H1 (cell line): Measurements from ENCODE around the gene NCLN. TPM values are rescaled to one million over a fixed set of nuclear protein-coding genes. Genes with fewer than 3 reads are reported as not detected.

ENCODE experiments used
- CTCF ChIA-PET: fragments of 300-600 bp; sonication (Branson Sonifier 250); formaldehyde crosslinking; loops from one replicate; lab custom pipeline; 2021; ENCODE audit not compliant: partially characterized antibody; lab: Charles Lee
- POLR2A ChIA-PET: fragments of 300-600 bp; sonication (Branson Sonifier 250); formaldehyde crosslinking; loops from one replicate; lab custom pipeline; 2021; ENCODE audit warnings: inconsistent platforms; ENCODE audit not compliant: partially characterized antibody; lab: Charles Lee
- DNase-seq, 2 experiments: peaks; one replicate each; pipeline versions ENCODE4 v3.0.0 to v3.0.0-alpha.2; 2010 to 2022; ENCODE audit warnings: low spot score in 2 of 2, low read depth in 1 of 2, mixed read lengths in 1 of 2
- FAIRE-seq: peaks from 2 replicates; lab custom pipeline; 2011; peaks lifted over from hg19 to GRCh38; lab: Jason Lieb, UNC
- H2AFZ ChIP-seq: 2 replicates; pipeline ENCODE4 v1.8.1; 2012; ENCODE audit warnings: low read length, inconsistent platforms
- H2AK5ac ChIP-seq: 2 replicates; pipeline ENCODE4 v1.6.1; 2013; ENCODE audit warnings: low read depth, low read length
- H2BK120ac ChIP-seq: replicated peaks from 2 replicates; pipeline ENCODE3; 2013; ENCODE audit warnings: low read depth, low read length, inconsistent platforms
- H2BK12ac ChIP-seq: 2 replicates; pipeline ENCODE4 v1.6.1; 2013; ENCODE audit warnings: low read depth, low read length
- H2BK15ac ChIP-seq: 2 replicates; pipeline ENCODE4 v1.6.1; 2013; ENCODE audit warnings: low read length
- H2BK20ac ChIP-seq: 2 replicates; pipeline ENCODE4 v1.6.1; 2013; ENCODE audit warnings: low read length
- H2BK5ac ChIP-seq: 2 replicates; pipeline ENCODE4 v1.6.1; 2013; ENCODE audit warnings: low read depth, low read length
- H3K14ac ChIP-seq: 2 replicates; pipeline ENCODE4 v1.6.1; 2013; ENCODE audit warnings: inconsistent platforms; ENCODE audit not compliant: insufficient read length
- H3K18ac ChIP-seq: 2 replicates; pipeline ENCODE4 v1.6.1; 2013; ENCODE audit warnings: low read length; ENCODE audit errors: extremely low read depth
- H3K23ac ChIP-seq: 2 replicates; pipeline ENCODE4 v1.6.1; 2013; ENCODE audit warnings: inconsistent platforms; ENCODE audit not compliant: insufficient read length
- H3K23me2 ChIP-seq: 2 replicates; pipeline ENCODE4 v1.6.1; 2013; ENCODE audit warnings: low read depth, low read length
- H3K27ac ChIP-seq: 2 replicates; pipeline ENCODE4 v1.6.1; 2011; ENCODE audit warnings: low read depth, low read length, inconsistent platforms
- H3K27me3 ChIP-seq, 4 experiments: replicated peaks in 1 of 4; 1 replicate in 1 of 4; 2 replicates in 3 of 4; pipeline versions ENCODE4 v1.6.1 to v1.8.1; 2011 to 2013; ENCODE audit warnings: low read length in 3 of 4, mild to moderate bottlenecking in 3 of 4, inconsistent platforms in 2 of 4, mixed read lengths in 2 of 4, moderate library complexity in 1 of 4; ENCODE audit not compliant: control insufficient read depth in 3 of 4, insufficient read depth in 3 of 4; ENCODE audit errors: extremely low read depth in 1 of 4
- H3K36me3 ChIP-seq, 4 experiments: 2 replicates each; pipeline versions ENCODE4 v1.6.1 to v1.8.1; 2011 to 2013; ENCODE audit warnings: mild to moderate bottlenecking in 4 of 4, low read length in 3 of 4, moderate library complexity in 2 of 4, control low read depth in 1 of 4, inconsistent platforms in 1 of 4; ENCODE audit not compliant: insufficient read depth in 4 of 4, control insufficient read depth in 2 of 4
- H3K4ac ChIP-seq: replicated peaks from 2 replicates; pipeline ENCODE3; 2013; ENCODE audit warnings: low read length, low read depth, mixed read lengths, inconsistent platforms; ENCODE audit not compliant: insufficient read length
- H3K4me1 ChIP-seq, 4 experiments: replicated peaks in 1 of 4; 1 replicate in 1 of 4; 2 replicates in 3 of 4; pipeline versions ENCODE4 v1.6.1 to v1.8.1; 2011 to 2013; ENCODE audit warnings: low read length in 3 of 4, inconsistent platforms in 2 of 4, mixed read lengths in 1 of 4; ENCODE audit not compliant: insufficient read depth in 4 of 4, control insufficient read depth in 3 of 4
- H3K4me2 ChIP-seq, 2 experiments: 2 replicates each; pipeline versions ENCODE4 v1.6.1 to v1.8.1; 2011 to 2013; ENCODE audit warnings: low read depth in 2 of 2, low read length in 2 of 2, control low read depth in 1 of 2, inconsistent platforms in 1 of 2, mild to moderate bottlenecking in 1 of 2; ENCODE audit not compliant: insufficient read depth in 1 of 2
- H3K4me3 ChIP-seq, 4 experiments: fragments of 200-600, 300-600 bp in 1 of 4; sonication (generic), shearing (Covaris generic), sonication (Bioruptor Twin) in 1 of 4; 2 replicates each; pipeline versions ENCODE4 v1.5.1 to v1.8.1; 2011 to 2016; ENCODE audit warnings: low read length in 4 of 4, low read depth in 3 of 4, control low read depth in 2 of 4, inconsistent platforms in 2 of 4, mild to moderate bottlenecking in 2 of 4, mixed read lengths in 1 of 4, moderate library complexity in 1 of 4; ENCODE audit not compliant: insufficient read depth in 2 of 4; ENCODE audit errors: extremely low read depth in 1 of 4
- H3K56ac ChIP-seq: replicated peaks from 2 replicates; pipeline ENCODE3; 2013; ENCODE audit warnings: low read depth, mild to moderate bottlenecking, mixed read lengths, low read length, inconsistent platforms; ENCODE audit not compliant: insufficient read length
- H3K79me1 ChIP-seq: 2 replicates; pipeline ENCODE4 v1.6.1; 2013; ENCODE audit warnings: low read depth, low read length, control low read depth
- H3K79me2 ChIP-seq, 2 experiments: 2 replicates each; pipeline versions ENCODE4 v1.6.1 to v1.8.1; 2012 to 2013; ENCODE audit warnings: low read length in 2 of 2, mild to moderate bottlenecking in 2 of 2, inconsistent platforms in 1 of 2; ENCODE audit not compliant: insufficient read depth in 2 of 2, control insufficient read depth in 1 of 2
- H3K9ac ChIP-seq, 4 experiments: replicated peaks in 1 of 4; 1 replicate in 1 of 4; 2 replicates in 3 of 4; pipeline versions ENCODE4 v1.6.1 to v1.8.1; 2011 to 2013; ENCODE audit warnings: low read depth in 3 of 4, low read length in 3 of 4, control low read depth in 2 of 4, mild to moderate bottlenecking in 2 of 4, moderate library complexity in 2 of 4, inconsistent platforms in 1 of 4; ENCODE audit errors: extremely low read depth in 1 of 4
- H3K9me3 ChIP-seq, 2 experiments: 2 replicates each; pipeline versions ENCODE4 v1.6.1 to v1.8.1; 2012 to 2013; ENCODE audit warnings: mild to moderate bottlenecking in 2 of 2, moderate library complexity in 2 of 2, control low read depth in 1 of 2, inconsistent platforms in 1 of 2, low read depth in 1 of 2, low read length in 1 of 2, mixed read lengths in 1 of 2; ENCODE audit not compliant: insufficient read depth in 2 of 2
- H4K20me1 ChIP-seq, 2 experiments: replicated peaks in 1 of 2; 2 replicates each; pipeline versions ENCODE3 to v1.8.1; 2011 to 2013; ENCODE audit warnings: inconsistent platforms in 2 of 2, low read length in 2 of 2, mild to moderate bottlenecking in 1 of 2; ENCODE audit not compliant: insufficient read depth in 2 of 2, control insufficient read depth in 1 of 2
- H4K5ac ChIP-seq: 2 replicates; pipeline ENCODE4 v1.6.1; 2013; ENCODE audit warnings: low read length, low read depth, mixed read lengths, inconsistent platforms; ENCODE audit not compliant: insufficient read length
- H4K8ac ChIP-seq: 2 replicates; pipeline ENCODE4 v1.8.0; 2013; ENCODE audit warnings: mild to moderate bottlenecking, moderate library complexity, low read length, inconsistent platforms; ENCODE audit not compliant: insufficient read depth; ENCODE audit errors: extremely low read depth
- H4K91ac ChIP-seq: replicated peaks from 2 replicates; pipeline ENCODE3; 2013; ENCODE audit warnings: low read length, mixed read lengths, inconsistent platforms; ENCODE audit not compliant: insufficient read length
- CHD2 ChIP-seq: IDR thresholded peaks from 2 replicates; pipeline ENCODE4 v1.6.1; 2012; ENCODE audit warnings: low read length, improper control_type of control experiment
- SP2 ChIP-seq: IDR thresholded peaks from 2 replicates; pipeline ENCODE4 v1.6.1; 2012; ENCODE audit warnings: mild to moderate bottlenecking, low read length, inconsistent platforms
- WGBS, 2 experiments: shearing (Covaris generic) in 1 of 2; methylation state at CpG; one replicate each; pipeline versions ENCODE4 v1.1.6 to v1.1.7; 2013 to 2015; ENCODE audit warnings: low lambda C conversion rate in 2 of 2, mixed read lengths in 2 of 2, inconsistent platforms in 1 of 2, low coverage in 1 of 2, missing lambda C conversion rate in 1 of 2; ENCODE audit not compliant: insufficient replicate concordance in 2 of 2, insufficient coverage in 1 of 2, insufficient read length in 1 of 2; ENCODE audit errors: extremely low coverage in 1 of 2, missing lambda C conversion rate in 1 of 2; 5-methylcytosine and 5-hydroxymethylcytosine counted together
- polyA plus RNA-seq, 7 experiments: library from polyadenylated mRNA; depleted of rRNA in 3 of 7; stranded (reverse) in 5 of 7; unstranded in 2 of 7; fragments of >200 nt in 5 of 7; fragments of 200-250 nt in 2 of 7; gene quantifications; 1 replicate in 5 of 7; 2 replicates in 1 of 7; 4 replicates in 1 of 7; pipeline versions ENCODE4 v1.2.1 to v1.2.3, GENCODE V29; 2011 to 2013; ENCODE audit warnings: missing spikeins in 2 of 7, mixed read lengths in 2 of 7
- total RNA-seq: library from RNA; stranded (reverse); fragmentation: NEBNext Ultra II Directional; extraction: Animal tissue kit (Norgen Biotek cat#: 25700); gene quantifications from 2 replicates; pipeline ENCODE4 v1.2.1, GENCODE V29; 2021

NCLN gene
- total and polyA plus RNA-seq, 2 of the 8 experiments (the other 6 are each of a cell fraction or from before 2014, with no cell fraction given) = 89.2 to 103 TPM

GRCh38 chr19:3136684-3137055 lies 49.1 kb upstream of the NCLN start:
- 93% methylated on average over 10 of the region's 16 CpGs; no CpG with 5 or more reads in 1 of the 2 experiments for WGBS, 2 experiments
- no peak overlapping the region for H3K4me2 ChIP-seq
- H2BK5ac ChIP-seq = no peak overlapping the region
- CTCF ChIA-PET = interaction anchor here (0.6 to 12.0 kb wide), 4 partner anchors 8 to 31 kb away, joined by 3 to 166 read pairs (median 4); no protein-coding TSS in a partner anchor
- no peak overlapping the region for H3K23ac ChIP-seq
- H3K36me3 ChIP-seq = no peaks in the 10 kb centered on the region
- H3K56ac ChIP-seq = no peak overlapping the region
- no peak overlapping the region for H3K14ac ChIP-seq
- H3K4me1 ChIP-seq = peaks cover 0 to 4% (median 0%) of the 10 kb centered on the region in 4 experiments; a peak in 1 of 7 replicates
- no peaks in the 10 kb centered on the region for H3K79me1 ChIP-seq
- no peak overlapping the region for H2BK12ac ChIP-seq
- DNase-seq = no peak
- no peak overlapping the region for H4K91ac ChIP-seq
- H4K5ac ChIP-seq = no peak overlapping the region
- H3K79me2 ChIP-seq = no peaks in the 10 kb centered on the region
- H3K4me3 ChIP-seq = no peak overlapping the region
- H3K27me3 ChIP-seq = no peaks in the 10 kb centered on the region
- POLR2A ChIA-PET = no interaction called here
- FAIRE-seq = no peak
- no peak overlapping the region for H3K9ac ChIP-seq
- H2AFZ ChIP-seq = no peak overlapping the region
- H2BK120ac ChIP-seq = no peak overlapping the region
- no peaks in the 10 kb centered on the region for H3K9me3 ChIP-seq
- no peak overlapping the region for H3K27ac ChIP-seq
- H3K4ac ChIP-seq = no peak overlapping the region
- no peak overlapping the region for H2BK20ac ChIP-seq
- TF ChIP-seq CHD2 (no peak), SP2 (no peak)
- no peak overlapping the region for H2BK15ac ChIP-seq
- H3K23me2 ChIP-seq = no peaks in the 10 kb centered on the region
- no peak overlapping the region for H4K8ac ChIP-seq
- no peak overlapping the region for H2AK5ac ChIP-seq
- no peaks in the 10 kb centered on the region for H4K20me1 ChIP-seq
- H3K18ac ChIP-seq = no peak overlapping the region
